NT2/D1 (cell line): ENCODE data around the gene PLTP.

Source experiments
- YY1 ChIP-seq: IDR thresholded peaks from 2 replicates; pipeline ENCODE4 v1.6.1; 2011; ENCODE audit not compliant: insufficient read length, insufficient read depth
- ZNF274 ChIP-seq: IDR thresholded peaks from 2 replicates; pipeline ENCODE4 v1.6.1; 2011; ENCODE audit warnings: mild to moderate bottlenecking, low read depth, low read length

GRCh38 chr20:45945678-45946148, 33.8 kb upstream of the PLTP start:
- TF ChIP-seq ZNF274 (no peak), YY1 (no peak)
